ENCODE data around the gene JAM2. TPM values are rescaled to one million over a fixed set of nuclear protein-coding genes. Genes with fewer than 3 reads are reported as not detected.

Gene JAM2
- total RNA-seq (10 to 100 TPM; 27.6 to 54.4 (median 34.5) TPM), polyA plus RNA-seq (10 to 100 TPM; 15.3 to 37.7 TPM)
- long read RNA-seq, donor 1, partial matches to known transcripts = 1 of 8 reads
- long read RNA-seq, donor 1, other reads (novel, unspliced or antisense) = 7 of 8 reads
- long read RNA-seq, donor 2, partial matches to known transcripts = 0 of 14 reads
- long read RNA-seq, donor 2, other reads (novel, unspliced or antisense) = 14 of 14 reads
- long read RNA-seq, donor 3, full-length matches to known transcripts = 4 of 28 reads
- long read RNA-seq, donor 3, partial matches to known transcripts = 1 of 28 reads
- long read RNA-seq, donor 3, other reads (novel, unspliced or antisense) = 23 of 28 reads

DNA sequence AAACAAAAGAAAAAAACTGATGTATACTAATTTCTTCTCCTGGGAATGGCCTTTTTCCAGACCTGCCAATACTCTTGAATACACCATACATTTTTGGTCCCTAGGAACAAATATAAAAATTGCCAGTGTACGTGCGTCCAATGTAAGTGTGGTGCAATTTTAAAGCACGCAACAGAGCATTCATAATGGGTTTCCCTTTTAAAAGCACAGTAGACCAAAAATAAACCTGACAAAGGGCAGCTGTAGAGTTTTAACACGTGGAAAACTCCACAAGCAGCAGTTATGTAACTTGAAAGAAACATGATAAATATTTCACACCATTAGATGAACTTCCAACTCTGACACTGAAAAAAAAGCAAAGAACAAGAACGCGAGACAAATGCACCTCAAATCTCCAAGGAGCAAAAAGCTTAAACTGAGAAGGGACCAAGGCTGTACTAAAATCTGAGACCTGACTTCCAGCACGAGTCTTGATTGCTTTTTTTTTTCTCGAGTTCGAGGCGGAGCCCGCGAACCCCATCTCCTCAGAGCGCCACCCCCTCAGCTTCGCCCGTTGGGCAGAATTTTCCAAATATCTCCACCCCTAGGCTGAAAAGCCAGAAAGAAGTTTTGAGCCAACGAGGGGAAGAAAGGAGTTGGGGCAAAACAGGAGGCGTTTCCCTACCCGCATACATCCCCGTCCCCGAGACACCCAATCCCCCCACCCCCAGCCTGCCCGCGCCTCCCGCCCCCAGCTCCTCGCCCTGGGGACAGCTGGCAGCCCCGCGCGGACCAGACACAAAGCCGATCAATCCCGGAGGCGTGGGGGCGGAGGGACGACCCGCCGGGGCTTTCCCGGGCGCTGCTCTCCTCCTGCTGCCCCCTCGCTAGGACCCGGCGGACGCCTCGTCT lies at the start of gene JAM2:
Gene JAM2 (plus strand): TSS at position 599 of the 891 bp plus-strand sequence. CDS start 564 bp downstream, outside the sequence.
- intact Hi-C loops (cut with DNase I) = loop anchor here in 4 of 10 donors (1.0 to 5.0 kb wide), 3 partner anchors 30 to 38 kb away; no protein-coding TSS in a partner anchor
- no peaks in the 10 kb centered on the region for H3K9me3 ChIP-seq
- TF ChIP-seq CTCF (IDR thresholded peaks at IDR 0.05) = no peak
- H3K36me3 ChIP-seq = peaks cover 0 to 20% (median 0%) of the 10 kb centered on the region in 9 donors
- peak within 1 kb of the TSS; percentile 77 to 98 (median 90) for H3K27ac ChIP-seq
- H3K27me3 ChIP-seq = peaks cover 0 to 32% (median 0%) of the 10 kb centered on the region in 7 donors
- peak within 1 kb of the TSS; percentile 61 to 93 (median 79) for H3K4me3 ChIP-seq
- WGBS, 2 donors = 0 to 1% methylated on average over 32 to 41 of the region's 41 CpGs
- DNase-seq = peak; percentile 43 to 57
- peaks cover 0 to 47% (median 22%) of the 10 kb centered on the region in 9 donors for H3K4me1 ChIP-seq
- peak; percentile 68 to 79 (median 74) for ATAC-seq

DNA sequence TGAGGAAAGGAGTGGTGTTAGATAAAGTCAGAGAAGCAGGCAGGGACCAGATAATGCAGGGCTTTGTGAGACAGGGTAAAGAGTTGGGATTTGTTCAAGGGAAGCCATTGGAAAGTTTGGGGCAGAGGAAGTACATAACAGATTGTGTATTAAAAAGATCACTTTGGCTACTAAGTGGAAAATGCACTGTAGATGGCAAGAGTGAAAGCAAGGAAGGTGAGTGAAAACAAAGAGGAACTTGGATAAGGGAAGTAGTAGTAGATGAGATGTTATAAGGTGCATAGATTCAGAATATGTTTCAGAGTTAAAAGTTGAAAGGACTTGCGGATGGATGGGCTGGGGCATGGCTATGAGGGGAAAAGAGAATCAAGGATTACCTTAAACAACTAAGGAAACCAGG lies 49.2 kb upstream of the JAM2 start:
- intact Hi-C loops (cut with DNase I) = no loop called here
- no peaks in the 10 kb centered on the region for H3K9me3 ChIP-seq
- H3K27me3 ChIP-seq = no peaks in the 10 kb centered on the region
- no peaks in the 10 kb centered on the region for H3K4me1 ChIP-seq
- no peak for TF ChIP-seq CTCF (IDR thresholded peaks at IDR 0.05)
- H3K36me3 ChIP-seq = peaks cover 0 to 100% (median 35%) of the 10 kb centered on the region in 9 donors
- H3K27ac ChIP-seq = no peak overlapping the region
- ATAC-seq (no peak), DNase-seq (no peak)
- WGBS, 2 donors = 100% methylated on average over 1 of the region's 1 CpG
- no peak overlapping the region for H3K4me3 ChIP-seq

DNA sequence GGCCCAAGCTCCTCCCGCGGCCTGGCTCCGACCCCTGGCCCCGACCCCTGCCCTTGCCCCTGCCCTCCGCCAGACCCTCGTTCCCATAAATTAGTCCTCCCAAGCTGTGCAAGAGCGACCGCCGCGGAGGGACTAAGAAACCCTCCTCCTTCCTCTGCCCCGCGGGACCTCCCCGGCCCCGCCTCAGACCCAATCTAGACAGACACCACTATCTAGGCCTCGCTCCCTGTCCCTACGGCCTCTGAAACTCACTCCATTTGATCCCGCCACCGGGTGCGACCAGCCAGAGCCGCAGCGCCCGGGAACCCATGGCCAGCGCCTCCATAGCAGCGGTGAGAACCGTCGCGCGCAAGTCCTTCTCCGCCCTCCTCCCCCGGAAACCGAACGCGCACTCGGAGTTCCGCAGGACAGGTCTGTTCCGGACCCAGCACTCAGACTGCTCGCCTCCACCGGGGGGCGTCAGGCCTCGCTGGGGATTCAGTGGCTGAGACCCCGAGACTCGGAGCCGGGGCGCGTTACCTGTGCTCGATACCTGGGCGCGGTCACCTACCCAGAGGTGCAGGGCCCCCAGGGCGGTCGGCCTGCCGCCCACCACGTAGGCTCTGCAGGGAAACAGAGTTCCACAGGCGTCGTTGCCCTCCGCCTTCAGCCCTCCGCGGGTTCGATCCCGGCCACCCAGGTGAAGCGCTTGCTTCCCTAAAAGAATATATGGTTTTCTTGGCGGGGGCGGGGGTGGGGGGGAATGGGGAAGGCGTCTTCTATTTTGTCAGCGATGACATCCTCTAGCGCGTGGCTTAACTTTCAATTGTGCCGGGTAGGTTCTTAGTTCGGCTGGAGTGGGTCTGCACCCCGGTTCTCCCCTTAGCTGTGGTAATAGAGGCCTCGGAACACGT lies 31.7 kb upstream of the JAM2 start, which contains the start of gene MRPL39:
Gene MRPL39 (minus strand): TSS at position 331 of the 893 bp plus-strand sequence. CDS start 6 bp downstream, at position 325.
- H3K4me3 ChIP-seq = peak within 1 kb of the TSS; percentile 45 to 91 (median 82)
- ATAC-seq = peak; percentile 96 to 99 (median 98)
- H3K9me3 ChIP-seq = no peaks in the 10 kb centered on the region
- peaks cover 0 to 36% (median 25%) of the 10 kb centered on the region in 9 donors for H3K4me1 ChIP-seq
- whole genome bisulfite sequencing, 2 donors = 0 to 1% methylated on average over 71 of the region's 71 CpGs
- peak within 1 kb of the TSS; percentile 53 to 92 (median 83) for H3K27ac ChIP-seq
- intact Hi-C loops (cut with DNase I) = loop anchor here (1.0 to 10.0 kb wide), 12 partner anchors 31 to 277 kb away; partner anchors contain the start of genes JAM2 (in 3 of the 10), ATP5PF (in 1 of the 10) and GABPA (in 1 of the 10)
- no peaks in the 10 kb centered on the region for H3K27me3 ChIP-seq
- H3K36me3 ChIP-seq = peaks cover 0 to 39% (median 8%) of the 10 kb centered on the region in 9 donors
- peak; percentile 86 to 87 for DNase-seq
- peak in 8 of 9 donors; percentile 35 to 75 (median 56) for TF ChIP-seq CTCF (IDR thresholded peaks at IDR 0.05)
